ENCODE data around the gene RETN.

The RETN gene

DNA sequence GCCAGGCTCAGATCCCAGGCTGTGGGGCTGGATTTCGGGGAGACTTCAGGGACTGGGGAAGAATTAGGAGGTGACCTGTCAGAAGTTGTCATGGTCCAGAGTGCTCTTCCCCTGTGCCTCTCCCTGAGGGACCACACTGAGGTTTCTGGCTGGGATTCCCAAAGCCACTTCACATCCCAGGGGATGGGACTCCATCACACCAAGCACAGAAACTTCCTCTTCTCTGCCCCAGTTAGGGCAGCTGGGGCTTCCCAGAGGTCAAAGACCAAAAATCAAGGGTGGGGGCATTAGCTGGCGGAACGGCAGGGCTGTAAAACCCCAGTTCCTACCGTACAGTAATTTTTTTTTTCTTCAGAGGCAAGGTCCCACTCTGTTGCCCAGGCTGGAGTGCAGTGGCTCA lies 25.6 kb downstream of the RETN start:
- H3K4me3 ChIP-seq (replicated peaks in 1 of 2; ENCODE audit: low read depth in 2 of 2, low read length in 2 of 2), result no peak overlapping the region
- no peak for DNase-seq (ENCODE audit: low read depth in 2 of 2)
- TF ChIP-seq, protein P1, sequence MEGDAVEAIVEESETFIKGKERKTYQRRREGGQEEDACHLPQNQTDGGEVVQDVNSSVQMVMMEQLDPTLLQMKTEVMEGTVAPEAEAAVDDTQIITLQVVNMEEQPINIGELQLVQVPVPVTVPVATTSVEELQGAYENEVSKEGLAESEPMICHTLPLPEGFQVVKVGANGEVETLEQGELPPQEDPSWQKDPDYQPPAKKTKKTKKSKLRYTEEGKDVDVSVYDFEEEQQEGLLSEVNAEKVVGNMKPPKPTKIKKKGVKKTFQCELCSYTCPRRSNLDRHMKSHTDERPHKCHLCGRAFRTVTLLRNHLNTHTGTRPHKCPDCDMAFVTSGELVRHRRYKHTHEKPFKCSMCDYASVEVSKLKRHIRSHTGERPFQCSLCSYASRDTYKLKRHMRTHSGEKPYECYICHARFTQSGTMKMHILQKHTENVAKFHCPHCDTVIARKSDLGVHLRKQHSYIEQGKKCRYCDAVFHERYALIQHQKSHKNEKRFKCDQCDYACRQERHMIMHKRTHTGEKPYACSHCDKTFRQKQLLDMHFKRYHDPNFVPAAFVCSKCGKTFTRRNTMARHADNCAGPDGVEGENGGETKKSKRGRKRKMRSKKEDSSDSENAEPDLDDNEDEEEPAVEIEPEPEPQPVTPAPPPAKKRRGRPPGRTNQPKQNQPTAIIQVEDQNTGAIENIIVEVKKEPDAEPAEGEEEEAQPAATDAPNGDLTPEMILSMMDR (IDR thresholded peaks at IDR 0.05; ENCODE audit: low read depth, low read length), result no peak

DNA sequence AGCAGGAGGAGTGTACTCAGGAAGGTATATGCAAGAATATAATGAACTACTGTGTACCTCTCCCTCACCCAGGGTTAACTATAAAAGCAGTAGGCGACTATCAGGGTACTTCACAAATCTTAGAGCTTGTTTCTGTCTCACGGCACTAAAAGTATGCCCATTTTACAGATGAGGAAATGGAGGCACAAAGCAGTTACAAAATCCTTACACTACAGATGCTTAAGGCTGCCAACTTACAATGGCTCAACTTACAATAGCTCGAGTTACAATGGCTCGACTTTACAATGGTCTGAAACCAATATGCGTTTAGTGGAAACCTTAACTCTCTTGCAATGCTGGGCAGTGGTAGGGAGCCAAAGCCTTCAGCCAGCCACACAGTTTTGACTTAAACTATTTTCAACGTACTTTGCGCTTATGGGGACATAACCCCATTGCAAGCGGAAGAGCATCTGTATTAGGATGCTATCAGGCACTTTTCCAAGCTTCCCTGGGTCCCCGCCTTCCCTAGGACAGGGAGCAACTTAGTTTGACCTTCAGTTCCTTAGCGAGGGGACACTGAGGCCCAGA lies 29.0 kb downstream of the RETN start:
- H3K4me3 ChIP-seq (replicated peaks in 1 of 2; ENCODE audit: low read depth in 2 of 2, low read length in 2 of 2), result no peak overlapping the region
- TF ChIP-seq, protein P1 (IDR thresholded peaks at IDR 0.05; ENCODE audit: low read depth, low read length), result no peak
- no peak for DNase-seq (ENCODE audit: low read depth in 2 of 2)

DNA sequence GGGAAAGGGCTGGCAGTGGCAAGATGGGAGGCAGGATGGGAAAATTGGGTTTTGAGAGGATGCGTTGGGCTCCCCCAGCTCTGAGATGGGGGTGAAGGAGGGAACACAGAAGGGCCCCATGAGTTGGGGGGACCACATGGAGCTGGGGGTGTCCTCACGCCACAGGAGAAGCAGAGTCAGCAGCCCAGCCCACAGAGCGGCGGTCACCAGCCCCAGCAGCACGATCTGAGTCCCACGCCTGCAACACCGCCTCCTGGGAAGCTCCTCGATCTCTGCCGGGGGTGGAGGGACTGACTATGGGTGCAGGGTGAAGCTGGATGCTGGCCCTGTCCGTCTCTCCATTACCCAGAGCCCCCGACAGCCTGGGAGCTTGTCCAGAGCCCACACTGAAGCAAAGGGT lies 29.7 kb downstream of the RETN start:
- TF ChIP-seq, protein P1 (IDR thresholded peaks at IDR 0.05; ENCODE audit: low read depth, low read length), result no peak
- H3K4me3 ChIP-seq (replicated peaks in 1 of 2; ENCODE audit: low read depth in 2 of 2, low read length in 2 of 2), result no peak overlapping the region
- no peak for DNase-seq (ENCODE audit: low read depth in 2 of 2)

DNA sequence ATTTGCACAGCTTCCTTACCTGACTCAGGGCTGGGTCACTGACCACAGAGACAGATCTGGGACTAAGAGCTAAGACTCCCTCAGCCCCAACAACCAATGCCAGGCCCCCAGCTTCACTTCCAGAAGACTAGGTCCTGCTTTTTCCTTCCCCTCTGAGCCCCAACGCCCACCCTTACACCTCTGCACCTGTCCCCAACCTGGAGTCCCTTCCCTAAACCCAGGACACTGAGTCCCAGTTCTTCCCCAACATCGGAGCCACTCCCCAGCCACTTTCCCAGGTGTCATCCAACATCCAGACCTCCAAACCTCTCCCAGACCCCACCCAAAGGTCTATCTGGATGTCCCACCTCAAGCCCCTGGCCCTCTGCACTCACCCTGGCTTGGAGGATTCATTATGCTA lies 30.2 kb downstream of the RETN start:
- H3K4me3 ChIP-seq (replicated peaks in 1 of 2; ENCODE audit: low read depth in 2 of 2, low read length in 2 of 2), result no peak overlapping the region
- TF ChIP-seq, protein P1 (IDR thresholded peaks at IDR 0.05; ENCODE audit: low read depth, low read length), result no peak
- DNase-seq (ENCODE audit: low read depth in 2 of 2), result no peak

DNA sequence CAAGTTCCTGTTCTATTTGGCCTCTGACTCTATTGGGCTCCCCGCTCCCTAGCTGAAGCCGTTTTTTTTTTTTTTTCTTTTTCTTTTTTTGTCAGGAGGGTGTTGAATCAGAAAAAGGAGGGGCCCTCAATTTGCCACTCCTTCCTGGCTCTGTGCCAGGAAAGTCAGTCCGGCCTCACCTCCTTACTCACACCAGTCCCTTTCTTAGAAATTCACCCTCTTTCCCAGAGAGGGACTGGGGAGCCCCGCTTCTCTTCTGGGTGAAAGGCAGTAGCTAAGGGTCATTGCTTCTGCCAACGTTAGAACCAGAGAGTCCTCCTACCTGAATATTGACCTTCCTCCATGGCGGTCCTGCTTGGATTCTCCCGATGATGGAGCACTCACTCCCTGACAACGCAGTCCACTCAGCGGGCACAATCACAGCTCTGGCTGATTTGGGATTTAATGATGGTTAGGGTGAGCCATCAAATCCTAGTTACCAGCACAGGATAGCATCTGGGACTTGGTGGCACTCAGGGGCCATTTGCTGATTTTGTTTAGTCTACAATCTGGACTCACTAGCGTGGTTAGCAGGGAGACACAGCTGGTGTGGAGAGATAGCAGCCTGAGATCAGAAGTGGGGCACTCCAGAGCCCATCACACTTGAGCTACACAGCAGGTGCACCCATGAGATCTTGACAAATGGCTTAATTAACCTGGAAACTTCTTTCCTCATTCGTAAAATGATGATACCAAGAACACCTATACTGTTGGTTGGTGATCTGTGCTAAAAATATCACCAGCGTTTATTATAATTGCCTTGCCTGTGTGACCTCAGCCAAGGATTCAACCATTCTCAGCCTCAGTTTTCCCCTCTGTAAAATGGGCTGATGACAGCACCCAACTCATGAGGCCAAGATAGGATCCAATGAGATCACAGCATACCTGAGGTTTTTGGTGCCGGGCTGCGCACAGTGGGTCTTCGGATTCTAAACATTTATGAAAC lies 30.9 kb downstream of the RETN start:
- TF ChIP-seq, protein P1 (IDR thresholded peaks at IDR 0.05; ENCODE audit: low read depth, low read length), result no peak
- H3K4me3 ChIP-seq (replicated peaks in 1 of 2; ENCODE audit: low read depth in 2 of 2, low read length in 2 of 2), result no peak overlapping the region

DNA sequence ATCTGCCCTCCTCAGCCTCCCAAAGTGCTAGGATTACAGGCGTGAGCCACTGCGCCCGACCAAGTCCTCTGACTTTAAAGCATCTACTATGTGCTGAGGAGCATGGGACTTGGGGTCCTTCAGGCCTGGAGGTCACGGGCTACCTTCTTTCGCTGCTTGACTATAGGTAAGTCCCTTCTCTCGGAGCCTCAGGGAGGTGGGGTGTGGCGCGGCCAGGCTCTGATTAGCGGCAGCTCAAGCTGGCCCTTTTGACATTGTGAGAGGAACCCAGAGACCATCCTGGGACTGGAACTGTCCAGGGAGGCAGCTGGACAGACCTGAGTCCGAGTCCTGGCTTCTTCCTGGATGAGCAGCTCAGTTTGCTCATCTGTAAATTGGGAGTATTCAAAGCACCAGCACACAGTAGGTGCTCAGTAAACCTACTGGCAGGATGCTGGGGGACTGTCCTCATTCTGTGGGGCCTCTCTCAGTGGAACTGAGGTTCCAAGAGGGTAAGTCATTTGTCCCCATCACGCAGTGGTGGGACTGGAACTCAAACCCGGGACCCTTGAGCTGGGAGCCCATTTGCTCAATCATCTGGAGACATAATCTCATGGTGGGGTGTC lies 32.3 kb downstream of the RETN start:
- TF ChIP-seq, protein P1 (IDR thresholded peaks at IDR 0.05; ENCODE audit: low read depth, low read length), result no peak
- no peak overlapping the region for H3K4me3 ChIP-seq (replicated peaks in 1 of 2; ENCODE audit: low read depth in 2 of 2, low read length in 2 of 2)
- no peak for DNase-seq (ENCODE audit: low read depth in 2 of 2)

More for the DNA sequence above, 30.9 kb downstream of the RETN start:
- peak in 1 of 2 donors; percentile 43 for DNase-seq (ENCODE audit: low read depth in 2 of 2)
